Measurements from ENCODE around the gene RALGAPA2. TPM values are rescaled to one million over a fixed set of nuclear protein-coding genes. Genes with fewer than 3 reads are reported as not detected.

The RALGAPA2 gene
- total RNA-seq, 1 experiment from 2014 or later = 13.4 TPM

GRCh38 chr20:20658871-20659431, 53.5 kb downstream of the RALGAPA2 start:
- intact Hi-C loops (cut with micrococcal nuclease; ENCODE audit: unreplicated experiment) (no loop called here), in situ Hi-C loops (cut with HindIII; ENCODE audit: low pct_unique_long_range_greater_than_20kb, low sequenced_read_pairs) (no loop called here)
- Histone ChIP-seq H3K27me3 (ENCODE audit: control insufficient read depth, insufficient read depth, low read length) (no peaks in the 10 kb centered on the region), H3K4me1 (ENCODE audit: control insufficient read depth, insufficient read depth, low read length) (no peaks in the 10 kb centered on the region), H3K27ac (ENCODE audit: low read length) (no peak overlapping the region), H3K4me3 (ENCODE audit: low read depth in 2 of 2, low read length in 2 of 2) (no peak overlapping the region), H3K36me3 (ENCODE audit: control insufficient read depth, insufficient read depth, low read length) (no peaks in the 10 kb centered on the region), H3K9me3 (ENCODE audit: control insufficient read depth, insufficient read depth, low read depth, low read length) (no peaks in the 10 kb centered on the region)
- no peak for TF ChIP-seq TCF7L2 (IDR thresholded peaks at IDR 0.05; ENCODE audit: low read depth, low read length)
- TF ChIP-seq REST (IDR thresholded peaks at IDR 0.05; ENCODE audit: insufficient read depth in 1 of 2, low read depth in 2 of 2, low read length in 1 of 2) = no peak
- CTCF ChIA-PET = no interaction called here
- DNase-seq (ENCODE audit: low read depth, low spot score) (no peak), ATAC-seq (no peak)
- BruUV-seq (replicated peaks) = no TSS peak
- POLR2A ChIA-PET = no interaction called here

GRCh38 chr20:20658123-20658522, 54.3 kb downstream of the RALGAPA2 start:
- in situ Hi-C loops (cut with HindIII; ENCODE audit: low pct_unique_long_range_greater_than_20kb, low sequenced_read_pairs) = no loop called here
- no TSS peak for BruUV-seq (replicated peaks)
- H3K4me3 ChIP-seq (ENCODE audit: low read depth in 2 of 2, low read length in 2 of 2) = no peak overlapping the region
- H3K27me3 ChIP-seq (ENCODE audit: control insufficient read depth, insufficient read depth, low read length) = no peaks in the 10 kb centered on the region
- H3K36me3 ChIP-seq (ENCODE audit: control insufficient read depth, insufficient read depth, low read length) = no peaks in the 10 kb centered on the region
- DNase-seq (ENCODE audit: low read depth, low spot score) (no peak), ATAC-seq (no peak)
- intact Hi-C loops (cut with micrococcal nuclease; ENCODE audit: unreplicated experiment) = no loop called here
- H3K27ac ChIP-seq (ENCODE audit: low read length) = no peak overlapping the region
- H3K4me1 ChIP-seq (ENCODE audit: control insufficient read depth, insufficient read depth, low read length) = no peaks in the 10 kb centered on the region
- TF ChIP-seq SIN3A (IDR thresholded peaks at IDR 0.05; ENCODE audit: borderline replicate concordance, insufficient read depth, low read depth, low read length) (no peak), POLR2AphosphoS5 (IDR thresholded peaks at IDR 0.05; ENCODE audit: low read depth, low read length) (no peak), TCF7L2 (IDR thresholded peaks at IDR 0.05; ENCODE audit: low read depth, low read length) (no peak), REST (IDR thresholded peaks at IDR 0.05; ENCODE audit: insufficient read depth in 1 of 2, low read depth in 2 of 2, low read length in 1 of 2) (no peak)
- TF ChIP-seq, protein P1, sequence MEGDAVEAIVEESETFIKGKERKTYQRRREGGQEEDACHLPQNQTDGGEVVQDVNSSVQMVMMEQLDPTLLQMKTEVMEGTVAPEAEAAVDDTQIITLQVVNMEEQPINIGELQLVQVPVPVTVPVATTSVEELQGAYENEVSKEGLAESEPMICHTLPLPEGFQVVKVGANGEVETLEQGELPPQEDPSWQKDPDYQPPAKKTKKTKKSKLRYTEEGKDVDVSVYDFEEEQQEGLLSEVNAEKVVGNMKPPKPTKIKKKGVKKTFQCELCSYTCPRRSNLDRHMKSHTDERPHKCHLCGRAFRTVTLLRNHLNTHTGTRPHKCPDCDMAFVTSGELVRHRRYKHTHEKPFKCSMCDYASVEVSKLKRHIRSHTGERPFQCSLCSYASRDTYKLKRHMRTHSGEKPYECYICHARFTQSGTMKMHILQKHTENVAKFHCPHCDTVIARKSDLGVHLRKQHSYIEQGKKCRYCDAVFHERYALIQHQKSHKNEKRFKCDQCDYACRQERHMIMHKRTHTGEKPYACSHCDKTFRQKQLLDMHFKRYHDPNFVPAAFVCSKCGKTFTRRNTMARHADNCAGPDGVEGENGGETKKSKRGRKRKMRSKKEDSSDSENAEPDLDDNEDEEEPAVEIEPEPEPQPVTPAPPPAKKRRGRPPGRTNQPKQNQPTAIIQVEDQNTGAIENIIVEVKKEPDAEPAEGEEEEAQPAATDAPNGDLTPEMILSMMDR (IDR thresholded peaks at IDR 0.05) = no peak
- ChIA-PET POLR2A (no interaction called here), CTCF (no interaction called here)
- H3K9me3 ChIP-seq (ENCODE audit: control insufficient read depth, insufficient read depth, low read depth, low read length) = no peaks in the 10 kb centered on the region

Measured in Panc1 (cell line).